Measurements from ENCODE around the gene CDHR3.
A peak's percentile ranks its signal among the peaks of the same experiment; 100 is the strongest.

Gene CDHR3

GRCh38 chr7:106080300-106080987 is 117.4 kb downstream of the CDHR3 start:
- H3K36me3 Mint-ChIP-seq (ENCODE audit: low read depth), result peaks cover 13% of the 10 kb centered on the region
- TF ChIP-seq, protein P1, sequence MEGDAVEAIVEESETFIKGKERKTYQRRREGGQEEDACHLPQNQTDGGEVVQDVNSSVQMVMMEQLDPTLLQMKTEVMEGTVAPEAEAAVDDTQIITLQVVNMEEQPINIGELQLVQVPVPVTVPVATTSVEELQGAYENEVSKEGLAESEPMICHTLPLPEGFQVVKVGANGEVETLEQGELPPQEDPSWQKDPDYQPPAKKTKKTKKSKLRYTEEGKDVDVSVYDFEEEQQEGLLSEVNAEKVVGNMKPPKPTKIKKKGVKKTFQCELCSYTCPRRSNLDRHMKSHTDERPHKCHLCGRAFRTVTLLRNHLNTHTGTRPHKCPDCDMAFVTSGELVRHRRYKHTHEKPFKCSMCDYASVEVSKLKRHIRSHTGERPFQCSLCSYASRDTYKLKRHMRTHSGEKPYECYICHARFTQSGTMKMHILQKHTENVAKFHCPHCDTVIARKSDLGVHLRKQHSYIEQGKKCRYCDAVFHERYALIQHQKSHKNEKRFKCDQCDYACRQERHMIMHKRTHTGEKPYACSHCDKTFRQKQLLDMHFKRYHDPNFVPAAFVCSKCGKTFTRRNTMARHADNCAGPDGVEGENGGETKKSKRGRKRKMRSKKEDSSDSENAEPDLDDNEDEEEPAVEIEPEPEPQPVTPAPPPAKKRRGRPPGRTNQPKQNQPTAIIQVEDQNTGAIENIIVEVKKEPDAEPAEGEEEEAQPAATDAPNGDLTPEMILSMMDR (IDR thresholded peaks at IDR 0.05), result no peak
- DNase-seq, result no peak
- H3K9me3 Mint-ChIP-seq, result peaks cover 30% of the 10 kb centered on the region
- peaks cover 2% of the 10 kb centered on the region for H3K27me3 Mint-ChIP-seq (ENCODE audit: low read depth, poor library complexity)
- no peak overlapping the region for H3K4me3 Mint-ChIP-seq
- peaks cover 54% of the 10 kb centered on the region for H3K4me1 Mint-ChIP-seq
- peak overlapping the region; percentile 36 for H3K27ac Mint-ChIP-seq

DNA sequence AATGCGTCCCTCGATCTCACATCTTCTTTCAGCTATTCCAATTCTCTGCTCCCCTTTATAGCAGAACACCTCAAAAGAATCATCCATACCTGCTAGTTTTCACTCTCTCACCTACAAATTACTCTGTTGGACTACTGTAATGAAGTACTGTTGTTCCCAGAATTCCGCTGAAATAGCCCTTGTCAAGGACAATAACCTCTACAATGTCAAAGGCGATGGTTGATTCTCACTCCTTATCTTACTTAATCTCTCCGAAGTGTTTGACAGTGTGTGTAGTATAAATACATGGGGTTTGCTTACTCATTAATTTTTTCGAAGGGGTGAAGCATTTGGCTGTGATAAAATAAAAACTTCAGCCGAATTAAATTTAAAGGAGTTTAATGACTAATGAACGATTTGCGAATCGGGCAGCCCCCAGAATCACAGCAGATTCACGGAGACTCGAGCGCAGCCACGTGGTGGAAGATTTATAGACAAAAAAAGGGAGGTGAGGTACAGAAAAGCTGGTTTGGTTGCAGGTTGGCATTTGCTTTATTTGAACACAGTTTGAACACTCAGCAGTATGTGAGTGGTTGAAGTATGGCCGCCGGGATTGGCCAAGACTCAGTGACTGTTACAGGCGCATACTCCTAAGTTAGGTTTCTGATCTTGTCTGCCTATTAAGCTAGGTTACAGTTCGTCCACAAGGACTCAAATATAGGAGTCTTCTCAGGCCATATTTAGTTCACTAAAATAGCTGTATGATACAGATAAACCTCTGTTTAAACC is 119.2 kb downstream of the CDHR3 start:
- H3K4me1 Mint-ChIP-seq, result peaks cover 40% of the 10 kb centered on the region
- H3K27me3 Mint-ChIP-seq (ENCODE audit: low read depth, poor library complexity), result peaks cover 2% of the 10 kb centered on the region
- H3K9me3 Mint-ChIP-seq, result peaks cover 34% of the 10 kb centered on the region
- peaks cover 28% of the 10 kb centered on the region for H3K36me3 Mint-ChIP-seq (ENCODE audit: low read depth)
- TF ChIP-seq, protein P1 (IDR thresholded peaks at IDR 0.05), result no peak
- H3K4me3 Mint-ChIP-seq, result no peak overlapping the region
- peak overlapping the region; percentile 12 for H3K27ac Mint-ChIP-seq
- no peak for DNase-seq
